HG03196 (cell line): Measurements from ENCODE around the gene IGFBP2.

ENCODE experiments used
- ATAC-seq: cut with Tn5 transposase; IDR thresholded peaks from one replicate; pipeline ENCODE4 v1.9.1; 2021; ENCODE audit not compliant: unreplicated experiment

Gene IGFBP2

GRCh38 chr2:216615298-216616082 is 17.7 kb upstream of the IGFBP2 start:
- ATAC-seq = no peak

GRCh38 chr2:216616083-216616678 is 17.0 kb upstream of the IGFBP2 start:
- ATAC-seq = no peak

GRCh38 chr2:216617159-216617815 is 15.9 kb upstream of the IGFBP2 start:
- no peak for ATAC-seq

GRCh38 chr2:216618785-216619184 is 14.4 kb upstream of the IGFBP2 start:
- no peak for ATAC-seq

- ATAC-seq = no peak
Measured at GRCh38 chr2:216619411-216620393, 13.5 kb upstream of the IGFBP2 start.

GRCh38 chr2:216620786-216621185 is 12.4 kb upstream of the IGFBP2 start:
- ATAC-seq = no peak

GRCh38 chr2:216621292-216621691 is 11.9 kb upstream of the IGFBP2 start:
- ATAC-seq = no peak

- ATAC-seq = no peak
Measured at GRCh38 chr2:216622526-216622925, 10.7 kb upstream of the IGFBP2 start.

- no peak for ATAC-seq
Measured at GRCh38 chr2:216624251-216624650, 9.0 kb upstream of the IGFBP2 start.

- ATAC-seq = no peak
Measured at GRCh38 chr2:216626168-216626874, 6.9 kb upstream of the IGFBP2 start.

GRCh38 chr2:216626875-216627245 is 6.4 kb upstream of the IGFBP2 start:
- ATAC-seq = no peak

GRCh38 chr2:216629784-216630183 is 3.4 kb upstream of the IGFBP2 start:
- ATAC-seq = no peak

GRCh38 chr2:216632346-216632951 is 771 bp upstream of the IGFBP2 start:
- ATAC-seq = no peak

- no peak for ATAC-seq
Measured at GRCh38 chr2:216633616-216634369, 573 bp downstream of the IGFBP2 start.

GRCh38 chr2:216634370-216635148 is 1.3 kb downstream of the IGFBP2 start:
- ATAC-seq = no peak

- ATAC-seq = no peak
Measured at GRCh38 chr2:216635171-216635570, 2.0 kb downstream of the IGFBP2 start.

- ATAC-seq = no peak
Measured at GRCh38 chr2:216635701-216636550, 2.7 kb downstream of the IGFBP2 start.
